GM12878 (cell line): ENCODE results near the gene RAD51B. TPM values are rescaled to one million over a fixed set of nuclear protein-coding genes. Genes with fewer than 3 reads are reported as not detected.

Experiments used
- ATAC-seq: fragments of 200-7000 bp; cut with Tn5 transposase; 3 replicates; pipeline ENCODE4 v1.9.1; 2020; ENCODE audit warnings: mild to moderate bottlenecking, moderate library complexity
- BruUV-seq: library from RNA; stranded (reverse); fragments of 400-500 nt; replicated peaks from 2 replicates; lab custom pipeline; 2021; lab: Mats Ljungman, UMichigan
- CTCF ChIA-PET: fragments of 300-600 bp; sonication (Branson Sonifier 250); formaldehyde crosslinking; extraction: SDS; loops from one replicate; lab custom pipeline; 2021; ENCODE audit warnings: inconsistent platforms; lab: Yijun Ruan, JAX
- POLR2A ChIA-PET: fragments of 350-600 bp; formaldehyde crosslinking; extraction: SDS; loops from one replicate; lab custom pipeline; 2021; ENCODE audit warnings: inconsistent platforms; lab: Charles Lee
- RAD21 ChIA-PET: fragments of 300-600 bp; sonication (Branson Sonifier 250); formaldehyde crosslinking; loops from one replicate; lab custom pipeline; 2023; ENCODE audit warnings: antibody characterized with exemption; ENCODE audit not compliant: unreplicated experiment; lab: Charles Lee
- SMC1A ChIA-PET: fragments of 300-600 bp; sonication (Branson Sonifier 250); formaldehyde crosslinking; loops from one replicate; lab custom pipeline; 2023; ENCODE audit not compliant: unreplicated experiment, uncharacterized antibody; lab: Charles Lee
- DNase-seq: peaks from one replicate; pipeline ENCODE4 v3.0.0-alpha.2; 2011; ENCODE audit warnings: low read depth, low spot score
- FAIRE-seq: peaks from 3 replicates; lab custom pipeline; 2011; peaks lifted over from hg19 to GRCh38; lab: Jason Lieb, UNC
- H2AFZ ChIP-seq: 2 replicates; pipeline ENCODE4 v1.6.0; 2011; ENCODE audit warnings: low read depth, low read length, control low read depth; ENCODE audit not compliant: control insufficient read depth
- H3K27ac ChIP-seq: 2 replicates; pipeline ENCODE4 v1.5.1; 2011; ENCODE audit warnings: control low read depth; ENCODE audit not compliant: control insufficient read depth, insufficient read depth
- H3K27me3 ChIP-seq, 2 experiments: replicated peaks in 1 of 2; 2 replicates each; pipeline versions ENCODE4 v1.6.0 to v1.6.1; 2011; ENCODE audit warnings: low read length in 1 of 2; ENCODE audit not compliant: control insufficient read depth in 2 of 2, insufficient read depth in 2 of 2
- H3K36me3 ChIP-seq, 2 experiments: 2 replicates each; pipeline ENCODE4 v1.5.1; 2011; ENCODE audit warnings: low read length in 1 of 2; ENCODE audit not compliant: control insufficient read depth in 2 of 2, insufficient read depth in 2 of 2
- H3K4me1 ChIP-seq: 2 replicates; pipeline ENCODE4 v1.6.1; 2011; ENCODE audit warnings: mild to moderate bottlenecking, low read length, moderate library complexity, mixed read lengths; ENCODE audit not compliant: control insufficient read depth, insufficient read depth
- H3K4me2 ChIP-seq: 2 replicates; pipeline ENCODE4 v1.6.0; 2011; ENCODE audit warnings: control low read depth; ENCODE audit not compliant: control insufficient read depth, insufficient read depth
- H3K4me3 ChIP-seq: fragments of 200-600 bp; sonication (generic); 2 replicates; pipeline ENCODE4 v1.5.1; 2016
- H3K79me2 ChIP-seq: 2 replicates; pipeline ENCODE4 v1.6.0; 2011; ENCODE audit warnings: low read length; ENCODE audit not compliant: control insufficient read depth, insufficient read depth
- H3K9ac ChIP-seq: 2 replicates; pipeline ENCODE4 v1.8.0; 2011; ENCODE audit warnings: low read length, control low read depth, mixed read lengths; ENCODE audit not compliant: control insufficient read depth, insufficient read depth
- H3K9me3 ChIP-seq: replicated peaks from 3 replicates; pipeline ENCODE4 v1.5.1; 2011; ENCODE audit warnings: mild to moderate bottlenecking, low read length; ENCODE audit not compliant: control insufficient read depth, insufficient read depth
- H4K20me1 ChIP-seq: 2 replicates; pipeline ENCODE4 v1.6.0; 2011; ENCODE audit not compliant: control insufficient read depth, insufficient read depth
- E4F1 ChIP-seq: fragments of 450-650 bp; IDR thresholded peaks from 2 replicates; pipeline ENCODE4 v1.6.1; 2018; ENCODE audit warnings: borderline replicate concordance, mild to moderate bottlenecking; ENCODE audit not compliant: partially characterized antibody
- FOS ChIP-seq: IDR thresholded peaks from 3 replicates; pipeline ENCODE4 v1.6.1; 2011; ENCODE audit warnings: borderline replicate concordance; ENCODE audit not compliant: insufficient read length; ENCODE audit errors: extremely low read depth
- JUNB ChIP-seq: IDR thresholded peaks from 2 replicates; pipeline ENCODE4 v1.6.1; 2016; ENCODE audit warnings: antibody characterized with exemption, mild to moderate bottlenecking
- NFXL1 ChIP-seq: fragments of 450-650 bp; IDR thresholded peaks from 2 replicates; pipeline ENCODE4 v1.6.1; 2017; ENCODE audit warnings: antibody characterized with exemption, mild to moderate bottlenecking, borderline replicate concordance
- NKRF ChIP-seq: fragments of 450-650 bp; conservative IDR thresholded peaks from 2 replicates; pipeline ENCODE4 v1.6.1; 2017; ENCODE audit warnings: mild to moderate bottlenecking, moderate library complexity
- TAF1 ChIP-seq: IDR thresholded peaks from 2 replicates; pipeline ENCODE4 v1.6.1; 2011; ENCODE audit warnings: mild to moderate bottlenecking, low read depth, low read length, borderline replicate concordance
- ZNF207 ChIP-seq: fragments of 450-650 bp; IDR thresholded peaks from 2 replicates; pipeline ENCODE4 v1.6.1; 2014; ENCODE audit warnings: antibody characterized with exemption, mild to moderate bottlenecking, borderline replicate concordance
- WGBS: methylation state at CpG from one replicate; pipeline ENCODE4 v1.1.6; 2016; ENCODE audit warnings: low lambda C conversion rate; ENCODE audit not compliant: insufficient replicate concordance, insufficient coverage; ENCODE audit errors: missing lambda C conversion rate; 5-methylcytosine and 5-hydroxymethylcytosine counted together
- in situ Hi-C: fragments of 300-500 bp; cut with MboI; formaldehyde crosslinking; loops from 9 replicates; pipeline ENCODE4 v1.14.3; 2018; ENCODE audit warnings: mixed read lengths
- intact Hi-C: fragments of 100-400 bp; cut with micrococcal nuclease; formaldehyde crosslinking; loops from one replicate; pipeline ENCODE4 v1.14.2; 2022; ENCODE audit not compliant: unreplicated experiment
- polyA plus RNA-seq, 11 experiments: library from polyadenylated mRNA; depleted of rRNA in 4 of 11; unstranded in 6 of 11; stranded (reverse) in 5 of 11; fragments of >200 nt; fragmentation: Nextera tagmentation in 4 of 11; fragmentation: Illumina TruSeq in 1 of 11; extraction: Ambion mirVana in 4 of 11; extraction: Trizol in 1 of 11; gene quantifications; 1 replicate in 1 of 11; 2 replicates in 10 of 11; pipeline versions ENCODE4 v1.2.1 to v1.2.3, GENCODE V29; 2011 to 2016; ENCODE audit warnings: inconsistent platforms in 2 of 11, missing spikeins in 2 of 11, low read depth in 1 of 11
- total RNA-seq, 4 experiments: library from RNA; depleted of rRNA in 3 of 4; stranded (reverse); fragments of >200 nt in 3 of 4; fragmentation: Illumina TruSeq in 1 of 4; extraction: Trizol in 1 of 4; gene quantifications; 2 replicates each; pipeline versions ENCODE4 v1.2.1 to v1.2.3, GENCODE V29; 2013 to 2021
- TF ChIP-seq, protein P1 (sequence below): fragments of 450-650 bp; IDR thresholded peaks from 2 replicates; pipeline ENCODE4 v1.6.1; 2017; ENCODE audit warnings: mild to moderate bottlenecking, moderate library complexity

RAD51B gene
- total and polyA plus RNA-seq, 10 of the 15 experiments (the other 5 are each of a cell fraction or from before 2014, with no cell fraction given): 9.8 to 26.8 (median 21.3) TPM

DNA sequence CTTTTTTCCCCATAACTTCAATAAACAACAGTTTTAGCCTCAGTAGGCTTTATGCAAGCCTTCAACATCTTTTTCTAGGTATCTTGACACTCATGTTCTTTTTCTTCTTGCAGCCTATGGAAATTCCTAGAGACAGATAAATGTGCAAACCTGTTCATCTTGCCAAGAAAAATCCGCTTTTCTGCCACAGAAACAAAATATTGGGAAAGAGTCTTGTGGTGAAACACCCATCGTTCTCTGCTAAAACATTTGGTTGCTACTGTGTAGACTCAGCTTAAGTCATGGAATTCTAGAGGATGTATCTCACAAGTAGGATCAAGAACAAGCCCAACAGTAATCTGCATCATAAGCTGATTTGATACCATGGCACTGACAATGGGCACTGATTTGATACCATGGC, 677.4 kb downstream of the RAD51B start:
- Histone ChIP-seq H3K9ac (no peak overlapping the region), H4K20me1 (no peaks in the 10 kb centered on the region), H3K27ac (no peak overlapping the region), H3K36me3 (no peaks in the 10 kb centered on the region), H3K4me1 (peaks cover 18% of the 10 kb centered on the region), H3K4me3 (no peak overlapping the region), H3K9me3 (no peaks in the 10 kb centered on the region), H3K27me3 (no peaks in the 10 kb centered on the region), H3K79me2 (no peaks in the 10 kb centered on the region), H2AFZ (no peak overlapping the region), H3K4me2 (no peak overlapping the region)
- no peak for FAIRE-seq
- no TSS peak for BruUV-seq
- ChIA-PET RAD21 (no interaction called here), POLR2A (no interaction called here), CTCF (no interaction called here), SMC1A (interaction anchor here (0.8 to 5.7 kb wide), 4 partner anchors 9 to 166 kb away, joined by 3 to 56 read pairs (median 6); no protein-coding TSS in a partner anchor)
- TF ChIP-seq TAF1 (no peak), NKRF (no peak), NFXL1 (no peak), FOS (no peak), JUNB (no peak), ZNF207 (no peak), E4F1 (no peak)
- TF ChIP-seq, protein P1, sequence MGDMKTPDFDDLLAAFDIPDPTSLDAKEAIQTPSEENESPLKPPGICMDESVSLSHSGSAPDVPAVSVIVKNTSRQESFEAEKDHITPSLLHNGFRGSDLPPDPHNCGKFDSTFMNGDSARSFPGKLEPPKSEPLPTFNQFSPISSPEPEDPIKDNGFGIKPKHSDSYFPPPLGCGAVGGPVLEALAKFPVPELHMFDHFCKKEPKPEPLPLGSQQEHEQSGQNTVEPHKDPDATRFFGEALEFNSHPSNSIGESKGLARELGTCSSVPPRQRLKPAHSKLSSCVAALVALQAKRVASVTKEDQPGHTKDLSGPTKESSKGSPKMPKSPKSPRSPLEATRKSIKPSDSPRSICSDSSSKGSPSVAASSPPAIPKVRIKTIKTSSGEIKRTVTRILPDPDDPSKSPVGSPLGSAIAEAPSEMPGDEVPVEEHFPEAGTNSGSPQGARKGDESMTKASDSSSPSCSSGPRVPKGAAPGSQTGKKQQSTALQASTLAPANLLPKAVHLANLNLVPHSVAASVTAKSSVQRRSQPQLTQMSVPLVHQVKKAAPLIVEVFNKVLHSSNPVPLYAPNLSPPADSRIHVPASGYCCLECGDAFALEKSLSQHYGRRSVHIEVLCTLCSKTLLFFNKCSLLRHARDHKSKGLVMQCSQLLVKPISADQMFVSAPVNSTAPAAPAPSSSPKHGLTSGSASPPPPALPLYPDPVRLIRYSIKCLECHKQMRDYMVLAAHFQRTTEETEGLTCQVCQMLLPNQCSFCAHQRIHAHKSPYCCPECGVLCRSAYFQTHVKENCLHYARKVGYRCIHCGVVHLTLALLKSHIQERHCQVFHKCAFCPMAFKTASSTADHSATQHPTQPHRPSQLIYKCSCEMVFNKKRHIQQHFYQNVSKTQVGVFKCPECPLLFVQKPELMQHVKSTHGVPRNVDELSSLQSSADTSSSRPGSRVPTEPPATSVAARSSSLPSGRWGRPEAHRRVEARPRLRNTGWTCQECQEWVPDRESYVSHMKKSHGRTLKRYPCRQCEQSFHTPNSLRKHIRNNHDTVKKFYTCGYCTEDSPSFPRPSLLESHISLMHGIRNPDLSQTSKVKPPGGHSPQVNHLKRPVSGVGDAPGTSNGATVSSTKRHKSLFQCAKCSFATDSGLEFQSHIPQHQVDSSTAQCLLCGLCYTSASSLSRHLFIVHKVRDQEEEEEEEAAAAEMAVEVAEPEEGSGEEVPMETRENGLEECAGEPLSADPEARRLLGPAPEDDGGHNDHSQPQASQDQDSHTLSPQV: no peak
- in situ Hi-C loops (no loop called here), intact Hi-C loops (loop anchor here (5.0 kb wide), 3 partner anchors 165 to 290 kb away; no protein-coding TSS in a partner anchor)
- no peak for DNase-seq
- WGBS: 94% methylated on average over 2 of the region's 2 CpGs
- no peak for ATAC-seq
